WTC11 (cell line): ENCODE measurements around the gene ELMO1.

Experiments used
- CBFB ChIP-seq: sonication (generic); formaldehyde crosslinking; IDR thresholded peaks from 2 replicates; pipeline ENCODE4 v1.8.1; 2022; ENCODE audit warnings: mild to moderate bottlenecking, low read depth, missing genetic modification reagents
- NFYB ChIP-seq: sonication (generic); formaldehyde crosslinking; conservative IDR thresholded peaks from 2 replicates; pipeline ENCODE4 v1.8.0; 2022; ENCODE audit warnings: low read depth, missing genetic modification reagents
- ZNF263 ChIP-seq: sonication (generic); formaldehyde crosslinking; IDR thresholded peaks from 2 replicates; pipeline ENCODE4 v1.8.1; 2022; ENCODE audit warnings: low read depth, mild to moderate bottlenecking, moderate library complexity, missing genetic modification reagents
- TF ChIP-seq, protein P1 (sequence below): sonication (generic); formaldehyde crosslinking; IDR thresholded peaks from 2 replicates; pipeline ENCODE4 v1.8.0; 2022; ENCODE audit warnings: mild to moderate bottlenecking, missing genetic modification reagents
- TF ChIP-seq, protein P2 (sequence below): fragments of 200-600 bp; IDR thresholded peaks from 2 replicates; pipeline ENCODE4 v1.8.0; 2022; ENCODE audit warnings: antibody characterized with exemption
- TF ChIP-seq, protein P3 (sequence below): sonication (generic); formaldehyde crosslinking; IDR thresholded peaks from 2 replicates; pipeline ENCODE4 v1.8.1; 2022; ENCODE audit warnings: mild to moderate bottlenecking, moderate library complexity, missing genetic modification reagents
- TF ChIP-seq, protein P4 (sequence below): sonication (generic); formaldehyde crosslinking; IDR thresholded peaks from 2 replicates; pipeline ENCODE4 v1.8.0; 2022; ENCODE audit warnings: missing genetic modification reagents

DNA sequence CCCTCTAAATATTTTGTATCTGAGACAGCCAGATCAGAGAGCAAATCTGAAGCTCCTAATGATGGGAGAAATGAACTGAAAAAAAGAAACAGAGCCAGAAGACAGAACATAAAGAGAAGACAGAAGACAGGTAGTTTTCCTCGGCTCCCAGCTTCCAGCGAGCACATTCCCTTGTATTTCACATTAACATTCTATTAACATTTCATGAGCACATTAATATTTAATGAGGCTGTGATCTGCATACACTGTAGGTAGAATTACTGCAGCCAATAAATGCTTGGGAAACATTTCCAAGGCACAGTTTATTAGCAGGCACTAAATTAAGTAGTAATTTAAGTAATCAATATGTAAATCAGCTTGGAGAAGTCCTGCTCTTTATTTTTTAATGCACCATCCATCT, 349.9 kb downstream of the ELMO1 start:
- TF ChIP-seq, protein P1, sequence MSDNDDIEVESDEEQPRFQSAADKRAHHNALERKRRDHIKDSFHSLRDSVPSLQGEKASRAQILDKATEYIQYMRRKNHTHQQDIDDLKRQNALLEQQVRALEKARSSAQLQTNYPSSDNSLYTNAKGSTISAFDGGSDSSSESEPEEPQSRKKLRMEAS (CRISPR knock-in tag) = no peak
- TF ChIP-seq, protein P2, sequence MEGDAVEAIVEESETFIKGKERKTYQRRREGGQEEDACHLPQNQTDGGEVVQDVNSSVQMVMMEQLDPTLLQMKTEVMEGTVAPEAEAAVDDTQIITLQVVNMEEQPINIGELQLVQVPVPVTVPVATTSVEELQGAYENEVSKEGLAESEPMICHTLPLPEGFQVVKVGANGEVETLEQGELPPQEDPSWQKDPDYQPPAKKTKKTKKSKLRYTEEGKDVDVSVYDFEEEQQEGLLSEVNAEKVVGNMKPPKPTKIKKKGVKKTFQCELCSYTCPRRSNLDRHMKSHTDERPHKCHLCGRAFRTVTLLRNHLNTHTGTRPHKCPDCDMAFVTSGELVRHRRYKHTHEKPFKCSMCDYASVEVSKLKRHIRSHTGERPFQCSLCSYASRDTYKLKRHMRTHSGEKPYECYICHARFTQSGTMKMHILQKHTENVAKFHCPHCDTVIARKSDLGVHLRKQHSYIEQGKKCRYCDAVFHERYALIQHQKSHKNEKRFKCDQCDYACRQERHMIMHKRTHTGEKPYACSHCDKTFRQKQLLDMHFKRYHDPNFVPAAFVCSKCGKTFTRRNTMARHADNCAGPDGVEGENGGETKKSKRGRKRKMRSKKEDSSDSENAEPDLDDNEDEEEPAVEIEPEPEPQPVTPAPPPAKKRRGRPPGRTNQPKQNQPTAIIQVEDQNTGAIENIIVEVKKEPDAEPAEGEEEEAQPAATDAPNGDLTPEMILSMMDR = no peak
- TF ChIP-seq, protein P3, sequence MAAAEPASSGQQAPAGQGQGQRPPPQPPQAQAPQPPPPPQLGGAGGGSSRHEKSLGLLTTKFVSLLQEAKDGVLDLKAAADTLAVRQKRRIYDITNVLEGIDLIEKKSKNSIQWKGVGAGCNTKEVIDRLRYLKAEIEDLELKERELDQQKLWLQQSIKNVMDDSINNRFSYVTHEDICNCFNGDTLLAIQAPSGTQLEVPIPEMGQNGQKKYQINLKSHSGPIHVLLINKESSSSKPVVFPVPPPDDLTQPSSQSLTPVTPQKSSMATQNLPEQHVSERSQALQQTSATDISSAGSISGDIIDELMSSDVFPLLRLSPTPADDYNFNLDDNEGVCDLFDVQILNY = no peak
- TF ChIP-seq, protein P4, sequence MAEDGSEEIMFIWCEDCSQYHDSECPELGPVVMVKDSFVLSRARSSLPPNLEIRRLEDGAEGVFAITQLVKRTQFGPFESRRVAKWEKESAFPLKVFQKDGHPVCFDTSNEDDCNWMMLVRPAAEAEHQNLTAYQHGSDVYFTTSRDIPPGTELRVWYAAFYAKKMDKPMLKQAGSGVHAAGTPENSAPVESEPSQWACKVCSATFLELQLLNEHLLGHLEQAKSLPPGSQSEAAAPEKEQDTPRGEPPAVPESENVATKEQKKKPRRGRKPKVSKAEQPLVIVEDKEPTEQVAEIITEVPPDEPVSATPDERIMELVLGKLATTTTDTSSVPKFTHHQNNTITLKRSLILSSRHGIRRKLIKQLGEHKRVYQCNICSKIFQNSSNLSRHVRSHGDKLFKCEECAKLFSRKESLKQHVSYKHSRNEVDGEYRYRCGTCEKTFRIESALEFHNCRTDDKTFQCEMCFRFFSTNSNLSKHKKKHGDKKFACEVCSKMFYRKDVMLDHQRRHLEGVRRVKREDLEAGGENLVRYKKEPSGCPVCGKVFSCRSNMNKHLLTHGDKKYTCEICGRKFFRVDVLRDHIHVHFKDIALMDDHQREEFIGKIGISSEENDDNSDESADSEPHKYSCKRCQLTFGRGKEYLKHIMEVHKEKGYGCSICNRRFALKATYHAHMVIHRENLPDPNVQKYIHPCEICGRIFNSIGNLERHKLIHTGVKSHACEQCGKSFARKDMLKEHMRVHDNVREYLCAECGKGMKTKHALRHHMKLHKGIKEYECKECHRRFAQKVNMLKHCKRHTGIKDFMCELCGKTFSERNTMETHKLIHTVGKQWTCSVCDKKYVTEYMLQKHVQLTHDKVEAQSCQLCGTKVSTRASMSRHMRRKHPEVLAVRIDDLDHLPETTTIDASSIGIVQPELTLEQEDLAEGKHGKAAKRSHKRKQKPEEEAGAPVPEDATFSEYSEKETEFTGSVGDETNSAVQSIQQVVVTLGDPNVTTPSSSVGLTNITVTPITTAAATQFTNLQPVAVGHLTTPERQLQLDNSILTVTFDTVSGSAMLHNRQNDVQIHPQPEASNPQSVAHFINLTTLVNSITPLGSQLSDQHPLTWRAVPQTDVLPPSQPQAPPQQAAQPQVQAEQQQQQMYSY (CRISPR knock-in tag) = no peak
- TF ChIP-seq ZNF263 (CRISPR knock-in tag) (no peak), NFYB (CRISPR knock-in tag) (no peak), CBFB (CRISPR knock-in tag) (no peak)
